Measurements from ENCODE around the gene PUDP.

GRCh38 chrX:7143076-7143475, 4.9 kb downstream of the PUDP start:
- TF ChIP-seq CTCF (IDR thresholded peaks at IDR 0.05; ENCODE audit: low read length): no peak
- TF ChIP-seq EZH2 (IDR thresholded peaks at IDR 0.05; ENCODE audit: borderline replicate concordance, low read length): no peak

All from OCI-LY1 (cell line).